ENCODE data around the gene RWDD1.

The RWDD1 gene

DNA sequence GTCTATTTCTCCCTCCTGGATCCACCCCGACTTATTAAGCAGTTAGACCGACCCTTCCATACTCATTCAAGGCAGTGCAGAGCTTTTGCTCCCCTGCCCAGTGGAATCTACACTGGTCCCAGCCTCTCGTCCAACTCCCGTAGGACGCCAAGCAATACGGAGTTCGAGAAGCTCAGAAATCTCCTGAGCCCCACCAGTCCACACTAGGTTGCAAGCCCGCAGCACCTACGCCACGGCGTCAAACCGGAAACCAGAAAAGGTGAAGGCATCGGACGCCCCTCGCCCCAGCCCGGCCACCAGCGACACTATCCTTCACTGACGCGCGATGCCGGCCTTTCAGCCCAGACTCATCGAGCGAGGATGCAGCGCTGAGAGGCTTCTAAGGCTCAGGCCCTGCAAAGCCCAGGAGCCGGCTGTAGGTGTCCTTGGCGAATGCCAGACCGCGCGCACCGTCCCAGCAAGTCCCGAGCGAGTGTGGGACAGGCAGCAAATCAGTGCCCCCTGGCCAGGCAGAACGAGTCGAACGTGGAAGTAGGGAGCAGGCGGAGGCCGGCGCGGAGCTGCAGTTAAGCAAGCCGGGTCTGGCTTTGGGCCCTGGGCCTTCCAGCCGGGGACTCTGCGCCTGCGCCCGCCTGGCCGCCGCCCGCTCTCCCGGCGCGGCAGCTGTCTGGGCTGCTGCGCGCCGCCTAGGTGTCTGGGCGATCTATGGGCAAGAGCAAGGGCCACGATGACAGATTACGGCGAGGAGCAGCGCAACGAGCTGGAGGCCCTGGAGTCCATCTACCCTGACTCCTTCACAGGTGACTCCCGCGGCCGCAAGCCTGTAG lies at the start of gene RWDD1:
TSS of gene RWDD1 (plus strand) at position 649 of the 827 bp plus-strand sequence. CDS start at position 728, 79 bp downstream.
- peak; percentile 96 for DNase-seq (ENCODE audit: low spot score)

DNA sequence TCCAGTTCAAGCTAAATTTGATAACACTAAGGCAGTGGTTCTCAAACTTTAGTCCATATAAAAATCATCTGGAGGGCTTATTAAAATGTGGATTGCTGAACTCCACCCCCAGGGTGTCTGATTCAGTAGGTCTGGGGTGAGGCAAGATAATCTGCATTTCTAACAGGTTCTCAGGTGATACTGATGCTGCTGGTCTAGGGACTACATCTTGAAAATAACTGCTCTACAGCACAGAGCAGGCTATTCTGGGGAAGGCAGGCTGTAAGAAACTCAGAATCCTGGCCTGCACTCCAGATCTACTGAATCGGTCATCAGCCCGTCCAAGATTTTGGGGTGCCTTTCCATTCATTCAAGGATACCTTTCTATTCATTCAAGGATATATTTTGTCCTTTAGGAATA lies 48.4 kb upstream of the RWDD1 start:
- DNase-seq (ENCODE audit: low spot score): no peak

DNA sequence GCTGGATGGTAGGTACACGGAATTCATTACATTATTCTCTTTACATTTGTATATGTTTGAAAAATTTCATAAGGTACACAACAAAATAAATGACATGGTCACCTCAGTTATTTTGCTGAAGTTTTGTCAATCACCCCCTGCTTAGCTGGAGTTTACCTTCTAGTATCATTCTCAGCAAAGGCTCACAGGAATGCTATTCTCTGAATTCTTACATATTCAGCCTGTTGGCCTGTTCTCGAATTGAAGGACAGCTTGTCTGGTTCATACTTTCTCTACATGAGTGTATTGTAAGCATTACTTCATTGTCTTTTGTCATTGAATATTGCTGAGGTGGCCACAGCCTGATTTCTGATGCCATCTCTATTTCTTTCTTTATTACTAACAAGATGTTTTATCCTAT lies 47.1 kb upstream of the RWDD1 start:
- DNase-seq (ENCODE audit: low spot score): no peak

GRCh38 chr6:116528133-116528532 lies 43.2 kb upstream of the RWDD1 start:
- no peak for DNase-seq (ENCODE audit: low spot score)

DNA sequence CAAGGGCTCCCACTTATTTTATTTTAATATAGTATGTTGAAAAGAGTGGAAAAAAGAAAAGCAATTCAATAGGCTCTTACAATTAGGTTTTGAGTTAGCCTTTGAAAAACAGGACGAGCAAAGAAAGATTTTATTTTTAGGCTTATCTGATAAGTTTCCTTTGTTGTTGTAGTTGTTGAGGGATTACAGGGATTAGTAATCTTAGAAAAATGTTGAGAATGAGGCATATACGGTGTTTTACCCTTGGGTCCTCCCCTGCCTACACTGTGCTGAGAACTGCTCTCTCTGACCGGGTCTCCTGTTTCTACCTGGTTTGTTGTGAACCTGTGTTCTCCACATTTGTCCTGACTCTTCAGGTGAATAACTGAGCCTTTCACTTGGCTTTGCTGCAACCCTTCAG lies 42.5 kb upstream of the RWDD1 start:
- no peak for DNase-seq (ENCODE audit: low spot score)

GRCh38 chr6:116529466-116530290 lies 41.6 kb upstream of the RWDD1 start:
- DNase-seq (ENCODE audit: low spot score): no peak

GRCh38 chr6:116530436-116530835 lies 40.9 kb upstream of the RWDD1 start:
- no peak for DNase-seq (ENCODE audit: low spot score)

- peak; percentile 48 for DNase-seq (ENCODE audit: low spot score)
These were observed 39.4 kb upstream of the RWDD1 start for GRCh38 chr6:116531675-116532570.

GRCh38 chr6:116533233-116533957 lies 37.9 kb upstream of the RWDD1 start:
- no peak for DNase-seq (ENCODE audit: low spot score)

DNA sequence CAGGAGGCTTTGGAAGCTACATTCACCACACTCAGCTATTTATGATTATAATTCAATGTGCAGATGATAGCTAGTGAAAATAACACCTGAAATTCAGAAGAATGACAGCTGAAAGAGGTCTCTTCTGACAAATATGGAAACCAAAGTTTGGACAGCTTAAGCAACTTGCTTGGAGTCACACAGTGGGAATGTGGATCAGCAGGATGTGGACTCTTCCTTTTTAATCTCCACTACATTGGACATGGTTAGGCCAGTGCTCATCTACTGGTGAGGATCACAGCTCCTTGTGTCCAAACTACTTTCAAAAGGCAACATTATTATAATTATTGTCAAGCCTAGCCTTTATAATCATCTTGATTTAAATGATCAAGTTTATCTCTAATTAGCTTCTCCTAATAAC lies 36.2 kb upstream of the RWDD1 start:
- DNase-seq (ENCODE audit: low spot score): no peak

DNA sequence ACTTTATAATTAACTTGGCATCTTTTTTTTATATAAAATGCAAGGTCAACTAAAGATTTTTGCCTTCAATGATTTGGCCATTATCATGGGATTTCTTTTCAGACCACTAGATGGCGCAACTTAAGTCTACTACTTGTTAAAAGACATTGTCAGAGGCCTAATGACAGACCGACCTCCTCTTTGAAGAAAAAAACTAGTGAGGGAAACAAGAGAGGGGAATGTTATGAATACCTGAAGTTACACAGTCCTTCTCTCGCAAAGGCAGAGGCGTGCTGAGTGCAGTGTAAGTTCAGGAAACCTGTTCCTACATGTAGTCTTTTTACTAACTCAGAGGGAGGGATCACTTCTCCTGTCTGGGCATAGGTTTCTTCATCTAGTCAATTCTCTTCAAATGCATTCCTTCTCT lies 35.1 kb upstream of the RWDD1 start:
- DNase-seq (ENCODE audit: low spot score): peak; percentile 32

GRCh38 chr6:116542426-116542825 lies 28.9 kb upstream of the RWDD1 start:
- no peak for DNase-seq (ENCODE audit: low spot score)

GRCh38 chr6:116543149-116543548 lies 28.2 kb upstream of the RWDD1 start:
- DNase-seq (ENCODE audit: low spot score): no peak

- no peak for DNase-seq (ENCODE audit: low spot score)
These were observed 25.7 kb upstream of the RWDD1 start, which contains the start of gene TRAPPC3L for GRCh38 chr6:116545651-116546050. Gene TRAPPC3L, minus strand, starts transcription at chr6:116545684. Its CDS starts 170 bp downstream, at chr6:116545514.

GRCh38 chr6:116547358-116547757 lies 23.9 kb upstream of the RWDD1 start:
- DNase-seq (ENCODE audit: low spot score): no peak

GRCh38 chr6:116550796-116551195 lies 20.5 kb upstream of the RWDD1 start:
- DNase-seq (ENCODE audit: low spot score): no peak

DNA sequence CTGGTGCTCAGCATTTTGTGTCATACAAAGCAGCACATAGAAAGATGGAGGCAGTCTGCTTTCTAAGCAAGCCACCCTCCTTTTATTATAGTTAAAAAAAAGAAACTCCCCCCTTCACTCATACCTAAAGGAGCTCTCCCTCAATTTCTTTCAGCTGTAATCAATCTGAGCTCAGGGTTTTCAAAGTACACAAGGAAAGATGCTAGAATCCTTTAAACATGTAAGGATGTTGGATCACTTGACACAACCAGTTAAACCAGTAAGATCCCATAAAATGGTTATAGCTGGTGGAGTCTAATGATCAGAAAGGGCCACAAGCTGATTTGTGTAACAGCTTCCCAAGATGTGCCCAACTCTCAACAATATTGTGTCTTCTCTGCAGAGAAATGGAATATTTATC lies 17.9 kb upstream of the RWDD1 start, which contains the start of gene CALHM4:
TSS of gene CALHM4 (plus strand) at position 301 of the 400 bp plus-strand sequence. CDS start at position 344, 43 bp downstream.
- no peak for DNase-seq (ENCODE audit: low spot score)

DNA sequence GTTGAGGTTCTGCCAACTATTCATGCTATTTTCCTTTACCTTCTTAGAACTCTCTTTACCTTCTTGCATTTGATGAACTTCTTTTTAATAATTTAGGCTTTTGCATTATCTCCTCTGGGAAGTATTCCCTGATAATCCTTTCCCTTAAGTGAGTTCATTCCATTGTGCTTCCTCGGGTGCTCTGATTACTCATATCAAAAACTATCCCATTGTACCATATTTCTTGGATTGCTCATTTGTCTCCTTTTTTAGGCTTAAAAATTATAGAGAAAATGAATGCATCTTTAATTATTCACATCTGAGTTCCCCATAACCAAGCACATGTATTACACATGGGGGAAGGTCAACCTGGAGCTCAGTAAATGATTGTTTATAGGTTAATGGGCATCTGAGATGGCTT lies 15.2 kb upstream of the RWDD1 start:
- DNase-seq (ENCODE audit: low spot score): no peak

- no peak for DNase-seq (ENCODE audit: low spot score)
These were observed 14.4 kb upstream of the RWDD1 start for GRCh38 chr6:116556814-116557415.

GRCh38 chr6:116557893-116558292 lies 13.4 kb upstream of the RWDD1 start:
- no peak for DNase-seq (ENCODE audit: low spot score)

DNA sequence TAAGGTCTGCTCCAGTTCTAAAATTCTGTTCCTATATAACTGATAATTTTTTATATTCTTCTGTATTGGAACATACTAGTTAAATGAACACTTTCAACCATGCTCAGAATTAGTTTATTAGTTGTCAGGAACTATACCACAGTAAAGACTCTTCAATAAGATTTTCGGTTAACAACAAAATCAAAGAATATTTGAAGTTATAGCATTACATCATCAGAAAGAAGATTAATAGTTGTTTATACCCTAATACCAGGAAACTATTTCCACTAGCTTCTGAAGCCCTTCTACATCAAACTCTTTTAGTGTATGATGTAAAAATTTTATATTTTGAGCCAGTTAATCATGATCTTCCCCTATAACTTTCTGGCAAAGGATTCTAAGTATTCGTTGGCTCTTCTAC lies 11.2 kb upstream of the RWDD1 start:
- DNase-seq (ENCODE audit: low spot score): no peak

All from germinal center (tissue), 1 donor.